H9 (cell line): Measurements from ENCODE around the gene ANKRD26. TPM values are rescaled to one million over a fixed set of nuclear protein-coding genes. Genes with fewer than 3 reads are reported as not detected.

Experiments used
- DNase-seq: peaks from one replicate; pipeline ENCODE4 v3.0.0-alpha.2; 2017
- H2AFZ ChIP-seq: one replicate; pipeline ENCODE4 v1.6.1; 2013; ENCODE audit warnings: mild to moderate bottlenecking, low read length, control low read depth, moderate library complexity
- H2AK5ac ChIP-seq: 2 replicates; pipeline ENCODE4 v1.6.1; 2013; ENCODE audit warnings: low read length, control low read depth, mixed read lengths; ENCODE audit not compliant: insufficient read length
- H2BK120ac ChIP-seq: one replicate; pipeline ENCODE4 v1.6.1; 2013; ENCODE audit warnings: low read depth, mild to moderate bottlenecking, low read length, control low read depth, inconsistent platforms; ENCODE audit not compliant: poor library complexity, severe bottlenecking
- H2BK12ac ChIP-seq: 2 replicates; pipeline ENCODE4 v1.6.1; 2013; ENCODE audit warnings: low read length, control low read depth, mixed read lengths, low read depth; ENCODE audit not compliant: insufficient read length
- H2BK15ac ChIP-seq: 2 replicates; pipeline ENCODE4 v1.6.1; 2013; ENCODE audit warnings: low read depth, low read length, control low read depth
- H2BK20ac ChIP-seq: one replicate; pipeline ENCODE4 v1.6.1; 2013; ENCODE audit warnings: low read depth, mild to moderate bottlenecking, low read length, control low read depth, inconsistent platforms; ENCODE audit not compliant: poor library complexity, severe bottlenecking
- H2BK5ac ChIP-seq: 2 replicates; pipeline ENCODE4 v1.6.1; 2013; ENCODE audit warnings: low read length, control low read depth, mixed read lengths; ENCODE audit not compliant: insufficient read length
- H3K14ac ChIP-seq: 2 replicates; pipeline ENCODE4 v1.6.1; 2013; ENCODE audit warnings: low read length, control low read depth; ENCODE audit not compliant: insufficient read depth
- H3K18ac ChIP-seq: 2 replicates; pipeline ENCODE4 v1.6.1; 2013; ENCODE audit warnings: low read depth, mild to moderate bottlenecking, mixed read lengths, low read length, control low read depth; ENCODE audit not compliant: insufficient read length
- H3K23ac ChIP-seq: 2 replicates; pipeline ENCODE4 v1.6.1; 2013; ENCODE audit warnings: low read length, control low read depth, mixed read lengths, low read depth; ENCODE audit not compliant: insufficient read length
- H3K23me2 ChIP-seq: 2 replicates; pipeline ENCODE4 v1.6.1; 2013; ENCODE audit warnings: low read depth, mild to moderate bottlenecking, mixed read lengths, low read length, control low read depth; ENCODE audit not compliant: insufficient read length, poor library complexity, severe bottlenecking
- H3K27ac ChIP-seq: 2 replicates; pipeline ENCODE4 v1.5.1; 2013; ENCODE audit warnings: low read length, control low read depth, mixed read lengths, low read depth; ENCODE audit not compliant: insufficient read length
- H3K27me3 ChIP-seq: 2 replicates; pipeline ENCODE4 v1.6.1; 2013; ENCODE audit warnings: low read length, control low read depth, inconsistent platforms; ENCODE audit not compliant: insufficient read depth
- H3K4ac ChIP-seq: 2 replicates; pipeline ENCODE4 v1.6.1; 2013; ENCODE audit warnings: low read depth, mild to moderate bottlenecking, control low read depth, inconsistent platforms, low read length, moderate library complexity
- H3K4me1 ChIP-seq: 2 replicates; pipeline ENCODE4 v1.6.1; 2013; ENCODE audit warnings: low read length, control low read depth, inconsistent platforms; ENCODE audit not compliant: insufficient read depth
- H3K4me2 ChIP-seq: 2 replicates; pipeline ENCODE4 v1.6.1; 2013; ENCODE audit warnings: low read length, control low read depth, mixed read lengths; ENCODE audit not compliant: insufficient read length, insufficient read depth
- H3K56ac ChIP-seq: 2 replicates; pipeline ENCODE4 v1.6.1; 2013; ENCODE audit warnings: low read depth, mild to moderate bottlenecking, mixed read lengths, low read length, control low read depth; ENCODE audit not compliant: insufficient read length
- H3K79me1 ChIP-seq: 2 replicates; pipeline ENCODE4 v1.6.1; 2013; ENCODE audit warnings: low read depth, mild to moderate bottlenecking, moderate library complexity, low read length, control low read depth, inconsistent platforms; ENCODE audit not compliant: insufficient read depth, poor library complexity, severe bottlenecking
- H3K79me2 ChIP-seq: 2 replicates; pipeline ENCODE4 v1.6.1; 2013; ENCODE audit warnings: low read length, control low read depth, inconsistent platforms; ENCODE audit not compliant: insufficient read depth
- H3K9ac ChIP-seq: 2 replicates; pipeline ENCODE4 v1.6.1; 2013; ENCODE audit warnings: low read length, control low read depth, mixed read lengths; ENCODE audit not compliant: insufficient read length; ENCODE audit errors: extremely low read depth
- H3K9me3 ChIP-seq: one replicate; pipeline ENCODE4 v1.6.1; 2013; ENCODE audit warnings: low read depth, low read length, inconsistent platforms; ENCODE audit not compliant: control insufficient read depth
- H3T11ph ChIP-seq: one replicate; pipeline ENCODE4 v1.6.1; 2013; ENCODE audit warnings: mild to moderate bottlenecking, low read length, control low read depth, inconsistent platforms
- H4K20me1 ChIP-seq: one replicate; pipeline ENCODE4 v1.6.1; 2013; ENCODE audit not compliant: control insufficient read depth, insufficient read length, insufficient read depth
- H4K5ac ChIP-seq: 2 replicates; pipeline ENCODE4 v1.6.1; 2013; ENCODE audit warnings: low read depth, mild to moderate bottlenecking, mixed read lengths, low read length, control low read depth; ENCODE audit not compliant: insufficient read length
- H4K8ac ChIP-seq: replicated peaks from 2 replicates; pipeline ENCODE4 v1.6.1; 2013; ENCODE audit warnings: low read length, control low read depth, mixed read lengths, low read depth; ENCODE audit not compliant: insufficient read length
- H4K91ac ChIP-seq: 2 replicates; pipeline ENCODE4 v1.6.1; 2013; ENCODE audit warnings: low read depth, mild to moderate bottlenecking, moderate library complexity, mixed read lengths, low read length, control low read depth; ENCODE audit not compliant: insufficient read length
- H3K27ac Mint-ChIP-seq, 3 experiments: 2 replicates in 2 of 3; 3 replicates in 1 of 3; pipeline ENCODE4 v1.8.0; 2020 to 2021; ENCODE audit warnings: mixed read lengths in 3 of 3, mild to moderate bottlenecking in 1 of 3, moderate library complexity in 1 of 3
- H3K27me3 Mint-ChIP-seq: 2 replicates; pipeline ENCODE4 v1.8.0; 2021; ENCODE audit warnings: low read depth, mild to moderate bottlenecking, moderate library complexity, mixed read lengths
- H3K36me3 Mint-ChIP-seq, 3 experiments: 2 replicates in 2 of 3; 3 replicates in 1 of 3; pipeline ENCODE4 v1.8.0; 2020 to 2021; ENCODE audit warnings: low read depth in 3 of 3, mixed read lengths in 3 of 3; ENCODE audit not compliant: insufficient read depth in 1 of 3
- H3K4me1 Mint-ChIP-seq, 2 experiments: 2 replicates each; pipeline ENCODE4 v1.8.0; 2020; ENCODE audit warnings: mixed read lengths in 2 of 2
- H3K4me3 Mint-ChIP-seq, 2 experiments: 2 replicates in 1 of 2; 3 replicates in 1 of 2; pipeline ENCODE4 v1.8.0; 2020 to 2021; ENCODE audit warnings: mild to moderate bottlenecking in 2 of 2, mixed read lengths in 2 of 2, moderate library complexity in 1 of 2
- H3K9me3 Mint-ChIP-seq, 2 experiments: 2 replicates in 1 of 2; 3 replicates in 1 of 2; pipeline ENCODE4 v1.8.0; 2020; ENCODE audit warnings: mild to moderate bottlenecking in 2 of 2, mixed read lengths in 2 of 2, moderate library complexity in 1 of 2
- CTCF ChIP-seq: fragments of 200-600 bp; sonication (generic); conservative IDR thresholded peaks from 3 replicates; pipeline ENCODE4 v1.8.0; 2021; ENCODE audit warnings: antibody characterized with exemption, mild to moderate bottlenecking
- WGBS: extraction: QIAGEN DNeasy Blood & Tissue Kit; methylation state at CpG from one replicate; pipeline ENCODE4 v1.1.7; 2013; ENCODE audit warnings: missing lambda C conversion rate, low lambda C conversion rate, mixed read lengths; ENCODE audit not compliant: insufficient read length; ENCODE audit errors: extremely low coverage; 5-methylcytosine and 5-hydroxymethylcytosine counted together
- total RNA-seq: library from RNA; stranded (reverse); gene quantifications from 2 replicates; pipeline ENCODE4 v1.2.1, GENCODE V29; 2021

ANKRD26 gene
- total RNA-seq, 1 experiment from 2014 or later: 9.4 TPM

GRCh38 chr10:27035163-27035562, 65.1 kb downstream of the ANKRD26 start:
- H3K56ac ChIP-seq: no peak overlapping the region
- H3K79me2 ChIP-seq: no peaks in the 10 kb centered on the region
- Mint-ChIP-seq H3K4me1 (no peaks in the 10 kb centered on the region), H3K4me3 (no peak overlapping the region), H3K27me3 (no peaks in the 10 kb centered on the region), H3K9me3 (no peaks in the 10 kb centered on the region), H3K27ac (no peak overlapping the region), H3K36me3 (peaks cover 3 to 33% (median 21%) of the 10 kb centered on the region in 3 experiments; a peak in 5 of 7 replicates)
- no peak for DNase-seq
- no peaks in the 10 kb centered on the region for H3K9me3 ChIP-seq
- no peaks in the 10 kb centered on the region for H3K23me2 ChIP-seq
- no peak overlapping the region for H2BK5ac ChIP-seq
- no peak overlapping the region for H4K5ac ChIP-seq
- H3K18ac ChIP-seq: no peak overlapping the region
- H3K4me1 ChIP-seq: no peaks in the 10 kb centered on the region
- H4K91ac ChIP-seq: no peak overlapping the region
- H2BK12ac ChIP-seq: no peak overlapping the region
- no peak overlapping the region for H3K27ac ChIP-seq
- H2AK5ac ChIP-seq: no peak overlapping the region
- no peak overlapping the region for H3T11ph ChIP-seq
- H3K4ac ChIP-seq: no peak overlapping the region
- no peak overlapping the region for H2BK15ac ChIP-seq
- H3K9ac ChIP-seq: no peak overlapping the region
- H3K4me2 ChIP-seq: no peak overlapping the region
- H2BK120ac ChIP-seq: no peak overlapping the region
- H2AFZ ChIP-seq: no peak overlapping the region
- H4K8ac ChIP-seq: no peak overlapping the region
- no peaks in the 10 kb centered on the region for H4K20me1 ChIP-seq
- H3K14ac ChIP-seq: no peak overlapping the region
- H3K23ac ChIP-seq: no peak overlapping the region
- WGBS: no CpG with 5 or more reads among the region's 5 CpGs
- H2BK20ac ChIP-seq: no peak overlapping the region
- TF ChIP-seq CTCF: no peak
- H3K79me1 ChIP-seq: no peaks in the 10 kb centered on the region
- no peaks in the 10 kb centered on the region for H3K27me3 ChIP-seq
